SK-N-SH (cell line): ENCODE data around the gene PUS1. TPM values are rescaled to one million over a fixed set of nuclear protein-coding genes. Genes with fewer than 3 reads are reported as not detected.

Source experiments
- CTCF ChIA-PET: fragments of 300-600, 350-600 bp; formaldehyde crosslinking; extraction: SDS; loops from one replicate; lab custom pipeline; 2021; lab: Yijun Ruan, JAX
- POLR2A ChIA-PET: fragments of 350-600 bp; sonication (Branson Sonifier 250); formaldehyde crosslinking; extraction: SDS; loops from one replicate; lab custom pipeline; 2020; ENCODE audit warnings: antibody characterized with exemption, inconsistent platforms; lab: Yijun Ruan, JAX
- DNase-seq: peaks from one replicate; pipeline ENCODE4 v3.0.0; 2012
- H2AFZ ChIP-seq: fragments of 200-600 bp; sonication (generic); 2 replicates; pipeline ENCODE4 v1.8.1; 2016; ENCODE audit warnings: antibody characterized with exemption, mild to moderate bottlenecking, low read depth
- H3F3A ChIP-seq: fragments of 200-600 bp; sonication (generic); replicated peaks from 2 replicates; pipeline ENCODE3; 2016; ENCODE audit warnings: antibody characterized with exemption, mild to moderate bottlenecking; ENCODE audit not compliant: insufficient read depth
- H3K27ac ChIP-seq, 2 experiments: fragments of 200-500 bp in 1 of 2; fragments of 200-600 bp in 1 of 2; sonication (Bioruptor generic) in 1 of 2; sonication (generic), shearing (Covaris generic) in 1 of 2; 2 replicates each; pipeline versions ENCODE4 v1.5.1 to v1.6.1; 2014 to 2016; ENCODE audit warnings: low read depth in 2 of 2, inconsistent platforms in 1 of 2, low read length in 1 of 2, mild to moderate bottlenecking in 1 of 2, mixed read lengths in 1 of 2
- H3K27me3 ChIP-seq: fragments of 200-600 bp; sonication (generic), shearing (Covaris generic); 2 replicates; pipeline ENCODE4 v1.6.1; 2016; ENCODE audit warnings: mixed run types; ENCODE audit not compliant: insufficient read depth
- H3K36me3 ChIP-seq, 2 experiments: fragments of 200-500 bp in 1 of 2; fragments of 200-600 bp in 1 of 2; sonication (Bioruptor generic) in 1 of 2; sonication (generic) in 1 of 2; replicated peaks in 1 of 2; 2 replicates each; pipeline versions ENCODE3 to v1.5.1; 2014 to 2016; ENCODE audit warnings: low read length in 1 of 2, mild to moderate bottlenecking in 1 of 2; ENCODE audit not compliant: insufficient read depth in 2 of 2, control insufficient read depth in 1 of 2
- H3K4me1 ChIP-seq, 2 experiments: fragments of 200-500 bp in 1 of 2; fragments of 200-600 bp in 1 of 2; sonication (Bioruptor generic) in 1 of 2; sonication (generic), shearing (Covaris generic) in 1 of 2; 2 replicates each; pipeline versions ENCODE4 v1.5.1 to v1.6.1; 2014 to 2016; ENCODE audit warnings: low read depth in 1 of 2, low read length in 1 of 2, mixed run types in 1 of 2; ENCODE audit not compliant: insufficient read depth in 2 of 2, control insufficient read depth in 1 of 2
- H3K4me2 ChIP-seq: fragments of 200-600 bp; sonication (generic), shearing (Covaris generic); 2 replicates; pipeline ENCODE4 v1.6.1; 2017; ENCODE audit warnings: mixed run types
- H3K4me3 ChIP-seq, 2 experiments: fragments of 200-500 bp in 1 of 2; fragments of 200-600 bp in 1 of 2; sonication (Bioruptor generic) in 1 of 2; sonication (generic), shearing (Covaris generic) in 1 of 2; 2 replicates each; pipeline versions ENCODE4 v1.5.1 to v1.8.1; 2014 to 2016; ENCODE audit warnings: low read depth in 2 of 2, inconsistent platforms in 1 of 2, low read length in 1 of 2, mild to moderate bottlenecking in 1 of 2, mixed read lengths in 1 of 2, moderate library complexity in 1 of 2
- H3K79me2 ChIP-seq: fragments of 200-600 bp; sonication (generic); 2 replicates; pipeline ENCODE4 v1.8.1; 2017; ENCODE audit warnings: mild to moderate bottlenecking; ENCODE audit not compliant: insufficient read depth
- H3K9ac ChIP-seq: fragments of 200-600 bp; sonication (generic); 2 replicates; pipeline ENCODE4 v1.6.1; 2017; ENCODE audit warnings: mixed run types
- H3K9me2 ChIP-seq: fragments of 200-600 bp; sonication (generic); 2 replicates; pipeline ENCODE4 v1.6.1; 2017; ENCODE audit warnings: mixed run types
- H3K9me3 ChIP-seq: fragments of 200-600 bp; sonication (generic); 2 replicates; pipeline ENCODE4 v1.6.1; 2017; ENCODE audit warnings: mixed run types, mild to moderate bottlenecking, moderate library complexity
- H4K20me1 ChIP-seq: fragments of 200-600 bp; sonication (generic); 2 replicates; pipeline ENCODE4 v1.6.1; 2017; ENCODE audit warnings: mild to moderate bottlenecking, mixed run types; ENCODE audit not compliant: insufficient read depth
- ELF1 ChIP-seq: IDR thresholded peaks from 2 replicates; pipeline ENCODE4 v1.4.0; 2012
- EZH2phosphoT487 ChIP-seq: fragments of 200-600 bp; sonication (generic); IDR thresholded peaks from 2 replicates; pipeline ENCODE4 v1.6.1; 2017; ENCODE audit warnings: low read depth, mixed run types, mild to moderate bottlenecking, antibody characterized with exemption, moderate library complexity, borderline replicate concordance
- GATA2 ChIP-seq: sonication (generic); formaldehyde crosslinking; IDR thresholded peaks from 2 replicates; pipeline ENCODE4 v1.5.0; 2020; ENCODE audit warnings: mild to moderate bottlenecking, missing genetic modification reagents
- JUND ChIP-seq: IDR thresholded peaks from 2 replicates; pipeline ENCODE4 v1.4.0; 2012
- MXI1 ChIP-seq: IDR thresholded peaks from 2 replicates; pipeline ENCODE4 v1.6.1; 2012; ENCODE audit warnings: mild to moderate bottlenecking, low read depth, low read length, improper control_type of control experiment
- NFIC ChIP-seq: IDR thresholded peaks from 2 replicates; pipeline ENCODE4 v1.4.0; 2012; ENCODE audit warnings: borderline replicate concordance
- NRF1 ChIP-seq: IDR thresholded peaks from 2 replicates; pipeline ENCODE4 v1.6.1; 2012; ENCODE audit warnings: low read depth, mild to moderate bottlenecking, low read length
- POLR2AphosphoS5 ChIP-seq: IDR thresholded peaks from 2 replicates; pipeline ENCODE4 v1.6.1; 2012; ENCODE audit warnings: low read depth, low read length
- RAD21 ChIP-seq: IDR thresholded peaks from 2 replicates; pipeline ENCODE4 v1.6.1; 2012; ENCODE audit warnings: mild to moderate bottlenecking, low read length
- RFX5 ChIP-seq: IDR thresholded peaks from 2 replicates; pipeline ENCODE4 v1.6.1; 2012; ENCODE audit warnings: mild to moderate bottlenecking, improper control_type of control experiment, low read length
- SIN3A ChIP-seq: IDR thresholded peaks from 2 replicates; pipeline ENCODE4 v1.6.1; 2012; ENCODE audit warnings: low read depth, mild to moderate bottlenecking, low read length, moderate library complexity, borderline replicate concordance
- SMC3 ChIP-seq: IDR thresholded peaks from 2 replicates; pipeline ENCODE4 v1.6.1; 2012; ENCODE audit warnings: low read depth, low read length, improper control_type of control experiment
- TAF1 ChIP-seq: IDR thresholded peaks from 2 replicates; pipeline ENCODE4 v1.6.1; 2012; ENCODE audit warnings: low read depth, mild to moderate bottlenecking, low read length, moderate library complexity, borderline replicate concordance
- YY1 ChIP-seq: IDR thresholded peaks from 2 replicates; pipeline ENCODE4 v1.4.0; 2012; ENCODE audit warnings: low read depth, mild to moderate bottlenecking
- WGBS: methylation state at CpG from one replicate; pipeline ENCODE4 v1.1.6; 2017; ENCODE audit warnings: low lambda C conversion rate; 5-methylcytosine and 5-hydroxymethylcytosine counted together
- polyA plus RNA-seq, 3 experiments: library from polyadenylated mRNA; depleted of rRNA; stranded (reverse); fragments of >200 nt; gene quantifications; 2 replicates each; pipeline ENCODE4 v1.2.3, GENCODE V29; 2012
- TF ChIP-seq, protein P1 (sequence below): IDR thresholded peaks from 2 replicates; pipeline ENCODE4; 2012
- TF ChIP-seq, protein P2 (sequence below): IDR thresholded peaks from 2 replicates; pipeline ENCODE4 v1.4.0; 2012; ENCODE audit warnings: low read depth, borderline replicate concordance

PUS1 gene
- polyA plus RNA-seq, 1 of the 3 experiments (the other 2 are of a cell fraction) = 53.1 TPM

DNA sequence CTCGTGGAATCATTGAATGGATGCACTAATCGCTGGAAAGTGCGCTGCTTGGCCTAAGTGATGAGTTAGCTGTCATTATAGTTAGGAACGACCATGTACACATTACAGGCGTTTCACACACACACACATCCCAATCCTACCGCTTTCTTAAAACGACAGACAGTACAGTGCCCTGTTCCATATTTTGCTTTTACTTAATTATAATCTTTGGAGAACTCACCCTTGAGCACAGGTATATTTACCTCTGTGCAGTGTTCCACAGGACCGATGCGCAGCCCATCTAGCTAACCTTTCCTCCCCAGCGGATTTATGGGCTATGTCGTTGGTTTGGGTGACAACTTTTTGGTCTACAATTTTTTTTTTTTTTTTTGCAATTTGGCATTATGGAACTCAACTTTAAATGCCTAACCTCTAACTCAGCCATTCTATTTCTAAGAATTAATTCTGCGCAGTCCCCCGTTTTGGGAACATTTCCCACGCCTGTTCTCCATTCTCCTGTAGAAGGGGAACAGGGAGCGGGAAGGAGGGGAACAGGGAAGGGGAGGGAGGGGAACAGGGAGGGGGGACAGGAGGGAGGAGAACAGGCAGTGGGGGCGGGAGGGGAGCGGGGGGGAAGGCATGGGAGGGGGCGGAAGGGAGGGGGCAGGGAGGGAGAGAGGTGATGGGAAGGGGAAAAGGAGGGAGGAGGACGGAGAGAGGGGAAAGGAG is 35.3 kb upstream of the PUS1 start:
- no peak for DNase-seq
- POLR2A ChIA-PET = interaction anchor here (0.5 kb wide), 1 partner anchor 183 kb away, joined by 3 read pairs; the partner anchor contains the start of gene SFSWAP
- 53% methylated on average over 19 of the region's 19 CpGs for WGBS
- Histone ChIP-seq H3K36me3 (peaks cover 0 to 8% of the 10 kb centered on the region in 2 experiments), H3K9ac (no peak overlapping the region), H3K9me3 (no peaks in the 10 kb centered on the region), H3K4me2 (no peak overlapping the region), H3K4me1 (peaks cover 7 to 18% of the 10 kb centered on the region in 2 experiments; a peak in 1 of 4 replicates), H3K27me3 (no peaks in the 10 kb centered on the region), H2AFZ (no peak overlapping the region), H4K20me1 (peaks cover 8% of the 10 kb centered on the region), H3K4me3 (no peak overlapping the region), H3K27ac (no peak overlapping the region; a peak in 1 of 4 replicates)
- CTCF ChIA-PET = no interaction called here
- TF ChIP-seq RFX5 = no peak
- no peak for TF ChIP-seq JUND
- TF ChIP-seq EZH2phosphoT487 = no peak
- TF ChIP-seq GATA2 = no peak
- TF ChIP-seq ELF1 = no peak
- TF ChIP-seq RAD21 = no peak
- TF ChIP-seq, protein P1, sequence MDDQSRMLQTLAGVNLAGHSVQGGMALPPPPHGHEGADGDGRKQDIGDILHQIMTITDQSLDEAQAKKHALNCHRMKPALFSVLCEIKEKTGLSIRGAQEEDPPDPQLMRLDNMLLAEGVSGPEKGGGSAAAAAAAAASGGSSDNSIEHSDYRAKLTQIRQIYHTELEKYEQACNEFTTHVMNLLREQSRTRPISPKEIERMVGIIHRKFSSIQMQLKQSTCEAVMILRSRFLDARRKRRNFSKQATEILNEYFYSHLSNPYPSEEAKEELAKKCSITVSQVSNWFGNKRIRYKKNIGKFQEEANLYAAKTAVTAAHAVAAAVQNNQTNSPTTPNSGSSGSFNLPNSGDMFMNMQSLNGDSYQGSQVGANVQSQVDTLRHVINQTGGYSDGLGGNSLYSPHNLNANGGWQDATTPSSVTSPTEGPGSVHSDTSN = no peak
- no peak for TF ChIP-seq NFIC
- TF ChIP-seq YY1 = no peak
- no peak for TF ChIP-seq SMC3
- TF ChIP-seq TAF1 = no peak
- TF ChIP-seq, protein P2, sequence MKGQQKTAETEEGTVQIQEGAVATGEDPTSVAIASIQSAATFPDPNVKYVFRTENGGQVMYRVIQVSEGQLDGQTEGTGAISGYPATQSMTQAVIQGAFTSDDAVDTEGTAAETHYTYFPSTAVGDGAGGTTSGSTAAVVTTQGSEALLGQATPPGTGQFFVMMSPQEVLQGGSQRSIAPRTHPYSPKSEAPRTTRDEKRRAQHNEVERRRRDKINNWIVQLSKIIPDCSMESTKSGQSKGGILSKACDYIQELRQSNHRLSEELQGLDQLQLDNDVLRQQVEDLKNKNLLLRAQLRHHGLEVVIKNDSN = no peak
- TF ChIP-seq, all 33 proteins: peak for 0
- Histone ChIP-seq H3F3A (peaks cover 2% of the 10 kb centered on the region), H3K79me2 (peaks cover 18% of the 10 kb centered on the region), H3K9me2 (no peaks in the 10 kb centered on the region)

DNA sequence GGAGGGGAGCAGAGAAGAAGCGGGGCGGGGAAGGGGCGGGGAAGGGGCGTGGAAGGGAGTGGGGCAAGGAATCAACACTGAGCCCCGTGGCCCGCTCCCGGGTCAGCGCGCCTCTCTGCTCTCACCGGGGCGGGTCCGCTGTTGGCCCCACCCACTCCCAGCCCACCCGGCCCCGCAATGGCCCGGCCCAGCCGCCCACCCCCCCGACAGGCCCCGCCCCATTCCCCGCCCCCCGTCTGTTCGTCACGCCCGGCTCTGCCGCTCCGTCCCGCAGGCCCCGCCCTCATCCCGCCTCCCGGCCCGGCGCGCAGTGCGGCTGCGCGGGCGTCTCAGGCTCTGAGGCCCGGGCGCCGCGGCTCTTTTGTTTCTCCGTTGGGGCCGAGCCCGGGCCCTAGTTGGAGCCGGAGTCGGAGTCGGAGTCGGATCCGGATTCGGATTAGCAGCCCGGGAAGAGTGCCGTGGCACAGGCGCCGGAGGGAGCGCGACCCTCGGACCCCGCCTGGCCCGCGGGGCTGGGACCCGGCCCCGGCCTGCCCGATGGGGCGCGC is 34.7 kb upstream of the PUS1 start, which contains the start of gene ULK1:
Gene ULK1 (plus strand): TSS at position 310 of the 548 bp plus-strand sequence. CDS start 380 bp downstream, outside the sequence.
- Histone ChIP-seq H3K4me1 (peaks cover 7 to 18% of the 10 kb centered on the region in 2 experiments; a peak in 1 of 4 replicates), H4K20me1 (peaks cover 8% of the 10 kb centered on the region), H3K79me2 (peaks cover 19% of the 10 kb centered on the region), H3F3A (peaks cover 2% of the 10 kb centered on the region), H3K9me2 (no peaks in the 10 kb centered on the region), H3K9me3 (no peaks in the 10 kb centered on the region), H3K27me3 (no peaks in the 10 kb centered on the region), H2AFZ (no peak within 1 kb of the TSS), H3K9ac (peak within 1 kb of the TSS; percentile 72), H3K36me3 (peaks cover 3 to 8% of the 10 kb centered on the region in 2 experiments), H3K27ac (peak within 1 kb of the TSS in 1 of 2 experiments; percentile 65; a peak in 2 of 4 replicates), H3K4me2 (peak within 1 kb of the TSS; percentile 99)
- POLR2A ChIA-PET = interaction anchor here (0.5 kb wide), 1 partner anchor 184 kb away, joined by 3 read pairs; the partner anchor contains the start of gene SFSWAP
- peak; percentile 100 for DNase-seq
- CTCF ChIA-PET = no interaction called here
- 2% methylated on average over 22 of the region's 64 CpGs for WGBS
- TF ChIP-seq POLR2AphosphoS5 = peak; percentile 91
- TF ChIP-seq TAF1 = peak; percentile 85
- peak; percentile 68; the same call in 1 of the 2 replicates for TF ChIP-seq SIN3A
- no peak for TF ChIP-seq JUND
- TF ChIP-seq MXI1 = peak; percentile 34; the same call in 1 of the 2 replicates
- TF ChIP-seq NRF1 = peak; percentile 90
- TF ChIP-seq, all 33 proteins: peak for 5
- H3K4me3 ChIP-seq = peak within 1 kb of the TSS; percentile 62 to 72
